Fibroblast of lung (primary cell): ENCODE measurements around the gene CYP3A5.
"Not testable (repeated sequence)": the region's sequence is repeated elsewhere in the genome, so short reads cannot be mapped to it uniquely, and the experiment has no call there.

Experiments used
- CTCF ChIP-seq, 2 donors: IDR thresholded peaks in 1 of 2; conservative IDR thresholded peaks in 1 of 2; 1 replicate in 1 of 2; 2 replicates in 1 of 2; pipeline ENCODE4 v1.5.1; 2011 to 2012; ENCODE audit warnings: low read length in 2 of 2, control low read depth in 1 of 2, inconsistent platforms in 1 of 2, low read depth in 1 of 2, mild to moderate bottlenecking in 1 of 2
- EZH2 ChIP-seq: IDR thresholded peaks from 2 replicates; pipeline ENCODE4 v1.5.1; 2012; ENCODE audit warnings: low read length, control low read depth, mild to moderate bottlenecking; ENCODE audit errors: missing control alignments

GRCh38 chr7:99692563-99692962 lies 12.8 kb upstream of the CYP3A5 start:
- not testable (repeated sequence) for TF ChIP-seq CTCF (conservative IDR thresholded peaks at IDR 0.05 in 1 of 2, IDR thresholded peaks at IDR 0.05 in 1 of 2; ENCODE audit: low read depth in 1 of 2, low read length in 2 of 2); EZH2
